Mesenteric fat pad (tissue), 1 donor: ENCODE measurements around the gene AATK. TPM values are rescaled to one million over a fixed set of nuclear protein-coding genes. Genes with fewer than 3 reads are reported as not detected.
"Not testable (repeated sequence)": the region's sequence is repeated elsewhere in the genome, so short reads cannot be mapped to it uniquely, and the experiment has no call there.

Experiments used
- DNase-seq: peaks from one replicate; pipeline ENCODE4 v3.0.0-alpha.2; 2020; ENCODE audit warnings: low spot score
- total RNA-seq: library from RNA; stranded (reverse); fragmentation: NEBNext Ultra II Directional; extraction: Animal tissue kit (Norgen Biotek cat#: 25700); gene quantifications from one replicate; pipeline ENCODE4 v1.2.1, GENCODE V29; 2021
- donor health status: DM: yes; HTN: yes; CAD: no.

AATK gene
- total RNA-seq, 1 donor from 2014 or later = 7.9 TPM

DNA sequence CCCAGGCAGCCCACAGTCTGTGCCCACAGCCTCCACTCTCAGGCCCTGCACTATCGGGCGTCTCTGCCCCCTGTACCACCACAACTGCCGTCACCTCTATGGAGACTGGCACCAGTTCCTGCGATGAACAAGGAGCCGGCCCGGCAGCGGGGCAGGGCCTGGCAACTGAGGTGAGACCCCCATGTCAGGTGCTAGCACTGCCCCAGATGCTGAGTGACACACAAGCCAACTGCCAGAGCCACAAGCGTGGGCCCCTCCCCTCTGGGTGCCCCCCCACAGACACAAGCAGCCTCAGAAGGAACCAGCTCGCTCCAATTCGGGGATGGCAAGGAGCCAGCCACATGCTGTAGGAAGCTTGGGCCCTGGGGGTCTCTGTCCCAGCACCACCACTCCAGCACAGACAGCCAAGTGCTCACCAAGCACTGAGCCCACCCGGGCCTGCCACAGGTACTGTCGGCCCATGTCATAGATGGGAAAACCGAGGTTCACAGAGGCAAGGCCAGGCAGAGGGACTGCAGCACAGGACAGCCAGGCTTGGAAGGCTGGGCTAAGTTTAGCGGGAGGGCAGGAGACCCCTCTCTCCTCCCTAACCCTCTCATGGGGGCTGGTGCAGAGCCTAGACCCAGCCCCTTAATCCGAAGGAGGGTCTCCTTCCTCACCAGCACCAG, 2.2 kb downstream of the AATK start:
- DNase-seq = no peak

DNA sequence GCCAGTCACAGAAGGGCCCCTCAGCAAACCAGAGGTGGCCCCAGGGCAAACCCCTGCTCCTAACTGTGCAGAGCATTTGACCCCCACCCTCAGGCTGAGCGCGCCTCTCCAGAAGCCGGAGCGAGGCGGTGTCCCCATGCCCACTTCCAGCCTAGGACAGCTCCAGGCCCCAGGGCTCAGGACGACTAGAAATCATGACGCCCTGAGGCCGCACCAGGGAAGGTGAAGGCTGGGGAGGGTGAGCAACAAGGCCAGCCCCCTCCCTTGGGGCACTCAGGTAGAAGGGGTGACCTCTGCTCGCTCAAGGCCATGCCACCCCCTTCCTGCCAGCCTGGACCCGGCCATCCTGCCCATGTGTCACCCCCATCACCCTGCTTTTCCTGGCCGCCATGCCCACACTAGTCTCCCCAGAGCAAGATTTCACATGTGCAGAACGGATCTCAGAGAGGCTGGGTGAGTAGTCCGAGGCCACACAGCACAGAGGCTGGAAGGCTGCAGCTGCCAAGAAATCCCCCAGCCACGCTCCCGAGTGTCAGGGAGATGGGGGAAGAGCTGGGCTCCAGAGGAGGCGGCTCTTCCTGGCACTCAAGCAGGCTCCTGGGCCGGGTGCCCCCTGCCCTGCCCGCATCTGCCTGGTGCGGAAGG, 2.8 kb downstream of the AATK start:
- DNase-seq = no peak

GRCh38 chr17:81162491-81162890, 3.5 kb downstream of the AATK start:
- DNase-seq = no peak

DNA sequence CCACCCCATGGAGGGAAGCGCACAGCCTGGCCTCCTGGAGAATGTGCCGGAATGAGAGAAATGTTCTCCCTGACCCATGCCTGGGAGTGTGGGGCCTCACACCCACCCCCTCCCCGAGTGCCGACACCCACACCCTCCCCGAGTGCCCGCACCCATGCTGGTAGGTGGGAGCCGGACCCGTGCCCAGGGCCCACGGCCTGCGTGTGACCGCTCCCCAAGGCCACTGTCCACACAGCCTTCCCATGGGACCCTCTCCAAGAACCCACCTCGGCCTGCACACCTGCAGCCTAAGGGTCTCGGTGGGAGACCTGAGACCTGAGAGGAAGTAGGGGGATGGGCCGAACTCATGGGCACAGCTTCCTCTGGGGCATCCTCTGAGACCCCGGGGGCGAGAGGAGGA, 4.0 kb downstream of the AATK start:
- DNase-seq = no peak

DNA sequence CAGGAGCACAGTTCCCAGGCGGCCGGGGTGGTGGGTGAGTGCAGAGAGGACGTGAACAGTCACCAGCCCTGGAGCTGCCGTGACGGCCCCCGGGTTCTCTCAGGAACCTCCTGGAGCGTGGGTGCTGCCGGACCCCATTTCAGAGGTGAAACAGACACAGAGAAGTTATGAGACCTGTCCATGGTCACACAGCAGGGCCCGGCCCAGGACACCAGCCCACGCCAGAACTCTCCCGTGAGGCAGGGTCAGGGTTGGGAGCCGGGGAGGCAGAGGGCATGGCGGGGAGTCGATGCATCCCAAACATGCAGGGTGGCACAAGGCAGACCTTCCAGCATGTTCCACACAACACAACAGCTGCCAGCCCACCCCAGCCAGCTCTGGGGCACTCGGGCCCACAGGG, 4.5 kb downstream of the AATK start:
- no peak for DNase-seq

DNA sequence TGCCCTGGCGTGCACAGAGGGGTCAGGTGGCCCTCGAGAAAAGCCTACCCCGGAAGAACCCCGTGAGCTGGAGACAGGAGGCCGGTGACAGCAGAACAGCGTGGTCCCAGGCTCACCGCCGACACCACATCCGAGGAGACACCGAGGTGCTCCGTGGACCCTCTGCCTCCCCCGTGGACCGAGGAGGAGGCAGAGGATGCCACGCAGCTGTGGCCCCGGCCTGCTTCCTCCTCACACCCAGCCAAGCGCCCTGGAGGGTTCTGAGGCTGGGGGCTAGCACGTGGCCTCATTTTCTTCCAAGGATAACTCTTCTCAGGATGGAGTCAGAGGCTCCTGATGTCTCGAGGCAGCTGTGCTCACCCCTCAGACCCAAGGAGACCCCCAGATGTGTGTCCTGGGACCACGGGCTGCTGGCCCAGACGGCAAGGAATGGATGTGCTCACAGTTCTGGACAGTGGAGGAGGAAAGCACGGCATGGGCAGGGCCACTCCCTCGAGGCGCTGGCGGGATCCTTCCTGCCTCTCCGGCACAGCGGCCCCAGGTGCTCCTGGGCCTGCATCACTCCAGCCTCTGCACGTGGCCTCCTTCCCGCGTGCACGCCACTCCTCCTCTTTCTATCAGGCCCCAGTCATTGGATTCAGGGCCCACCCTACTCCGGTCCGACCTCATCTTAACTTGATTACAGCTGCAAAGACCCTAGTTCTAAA, 5.1 kb downstream of the AATK start:
- DNase-seq = no peak

- DNase-seq = no peak
Measured at GRCh38 chr17:81160306-81160705, 5.7 kb downstream of the AATK start.

GRCh38 chr17:81159611-81160265, 6.3 kb downstream of the AATK start:
- DNase-seq = no peak

DNA sequence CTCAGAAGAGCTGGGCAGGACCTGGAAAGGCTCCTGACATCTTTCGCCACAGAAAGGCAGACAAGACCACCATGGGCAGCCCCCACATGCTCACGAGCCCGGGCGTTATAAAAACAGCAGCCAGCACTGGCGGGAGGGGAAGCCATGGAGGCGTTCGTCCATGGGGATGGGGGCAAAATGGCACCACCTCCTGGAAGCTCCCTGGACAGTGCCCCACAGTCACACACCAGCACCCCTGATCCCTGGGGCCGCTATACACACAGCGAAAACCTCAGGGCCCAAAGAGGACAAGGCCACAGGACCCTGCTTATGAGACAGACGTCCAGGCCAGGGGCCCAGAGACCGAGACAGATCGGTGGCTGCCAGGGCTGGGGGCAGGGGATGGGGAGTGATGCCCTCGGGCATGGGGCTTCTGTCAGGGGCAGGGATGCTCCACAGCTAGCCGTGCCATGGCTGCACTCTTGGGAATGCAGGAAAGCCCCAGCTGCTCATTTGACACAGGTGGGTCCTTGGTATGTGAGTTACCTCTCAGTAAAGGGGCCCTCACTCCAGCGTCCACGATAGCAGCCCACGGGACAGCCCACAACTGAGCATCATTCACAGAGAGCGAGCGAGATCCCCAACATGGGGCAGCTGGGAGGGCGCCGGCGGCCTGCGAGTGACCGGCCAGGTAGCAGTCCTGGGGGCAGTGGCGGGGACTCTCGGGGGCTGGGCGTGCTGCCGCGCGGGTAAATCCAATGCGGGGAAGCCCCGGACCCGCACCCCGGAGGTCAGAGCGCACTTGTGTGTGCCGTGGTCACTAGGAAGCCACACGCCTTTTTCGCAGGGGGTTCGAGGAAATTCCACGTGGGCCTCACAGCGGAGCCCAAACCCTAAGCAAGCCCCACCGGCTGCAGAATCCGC, 7.1 kb downstream of the AATK start:
- DNase-seq = no peak

GRCh38 chr17:81157848-81158687, 8.0 kb downstream of the AATK start:
- no peak for DNase-seq

GRCh38 chr17:81156866-81157805, 8.9 kb downstream of the AATK start:
- no peak for DNase-seq

DNA sequence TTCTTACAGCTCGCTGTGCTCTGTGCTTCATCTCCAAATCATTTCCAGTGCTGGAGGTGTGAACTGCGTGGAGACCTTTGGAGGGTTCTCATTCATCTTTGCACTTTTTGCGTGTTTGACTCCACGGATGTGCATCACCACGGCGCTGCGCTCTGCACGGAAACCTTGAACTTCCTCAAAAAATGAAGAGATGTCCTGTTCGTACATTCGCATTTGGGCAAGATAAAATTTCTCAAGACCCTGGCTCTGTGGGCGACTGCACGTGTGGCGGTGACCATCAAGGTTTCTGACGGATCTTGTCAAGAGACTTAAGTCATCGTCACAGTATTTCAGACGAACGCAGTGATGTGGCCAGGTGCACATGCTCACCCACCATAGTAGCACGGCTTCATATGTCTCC, 11.1 kb downstream of the AATK start:
- DNase-seq = no peak

GRCh38 chr17:81154016-81154415, 12.0 kb downstream of the AATK start:
- not testable (repeated sequence) for DNase-seq

DNA sequence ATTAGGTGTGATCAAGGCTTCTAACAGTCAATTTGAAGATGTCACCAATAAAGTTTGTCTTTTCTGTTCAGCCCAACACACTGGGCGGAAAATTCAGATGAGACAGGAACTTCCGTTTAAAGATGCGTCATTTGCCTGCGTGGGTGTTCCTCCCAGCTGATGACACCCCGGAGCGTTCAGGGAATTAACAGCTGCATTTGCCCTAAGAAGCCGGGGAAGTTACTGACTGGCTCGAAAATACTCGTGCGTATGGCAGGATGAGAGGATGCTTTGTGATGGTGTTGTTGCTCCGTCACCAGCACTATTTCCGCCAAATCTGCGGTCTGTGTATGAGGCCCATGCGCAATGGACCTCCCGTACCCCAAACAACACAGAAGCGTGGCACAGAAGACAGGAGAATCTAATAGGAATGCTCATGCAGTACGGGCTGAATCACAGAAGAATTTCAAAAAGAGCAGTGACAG, 12.6 kb downstream of the AATK start:
- DNase-seq = no peak

- DNase-seq = no peak
Measured at GRCh38 chr17:81152288-81152828, 13.7 kb downstream of the AATK start.

DNA sequence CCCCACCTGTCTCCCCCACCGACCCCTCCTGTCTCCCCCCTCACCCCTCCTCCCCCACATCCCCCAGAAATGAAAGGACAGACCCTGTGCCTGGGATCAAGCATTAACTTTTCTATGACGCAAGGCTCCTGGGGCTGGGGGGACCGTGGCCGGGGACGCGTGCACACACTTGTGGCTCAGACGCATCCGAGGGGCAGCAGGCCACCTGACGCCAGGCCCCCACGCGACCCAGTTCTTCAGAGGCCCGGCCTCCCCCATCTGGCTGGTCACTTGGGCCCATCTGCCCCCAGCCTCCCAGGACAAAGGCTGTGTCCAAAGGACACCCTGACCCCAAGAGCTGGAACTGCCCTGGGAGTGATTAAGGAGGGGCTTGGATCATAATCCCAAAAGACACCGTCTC, 14.7 kb downstream of the AATK start:
- no peak for DNase-seq

GRCh38 chr17:81150377-81151077, 15.5 kb downstream of the AATK start:
- no peak for DNase-seq

DNA sequence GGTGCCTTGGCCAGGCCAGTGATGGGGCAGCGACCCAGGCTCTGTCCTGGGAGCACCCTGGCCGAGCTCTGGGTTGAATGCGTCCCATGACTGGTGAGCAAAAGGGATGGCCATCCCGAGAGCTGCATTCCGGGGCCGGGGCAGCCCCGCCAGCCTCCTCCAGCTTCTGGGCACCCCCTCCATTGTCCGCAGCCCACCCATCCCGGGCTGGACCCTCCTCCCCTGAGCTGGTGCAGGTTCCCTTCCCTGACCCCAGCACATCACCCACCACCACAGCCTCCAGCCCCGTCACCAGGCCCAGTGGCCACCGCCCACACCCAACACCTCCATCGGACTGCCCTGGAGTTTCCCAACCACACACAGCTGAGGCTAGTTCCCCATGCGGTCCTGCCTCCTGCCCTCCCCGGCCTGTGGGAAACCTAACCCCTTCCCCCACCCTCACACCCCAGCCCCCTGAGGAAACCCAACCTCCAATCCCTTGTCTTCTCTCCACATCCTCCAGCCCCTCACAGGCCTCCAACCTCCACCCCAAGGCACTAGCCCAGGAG, 17.0 kb downstream of the AATK start:
- no peak for DNase-seq
